HepG2 (cell line): ENCODE results near the gene MYO3B. TPM values are rescaled to one million over a fixed set of nuclear protein-coding genes. Genes with fewer than 3 reads are reported as not detected.

Source experiments
- ARID3A ChIP-seq: IDR thresholded peaks from 2 replicates; pipeline ENCODE4 v1.6.1; 2012; ENCODE audit warnings: low read depth, low read length, improper control_type of control experiment
- MED13 ChIP-seq: sonication (generic); formaldehyde crosslinking; IDR thresholded peaks from 2 replicates; pipeline ENCODE4 v1.5.0; 2020; ENCODE audit warnings: missing genetic modification reagents
- ZNF17 ChIP-seq: sonication (generic); formaldehyde crosslinking; IDR thresholded peaks from 2 replicates; pipeline ENCODE4 v1.5.0; 2020; ENCODE audit warnings: mild to moderate bottlenecking, missing genetic modification reagents
- ZNF780A ChIP-seq: sonication (generic); formaldehyde crosslinking; IDR thresholded peaks from 2 replicates; pipeline ENCODE4 v1.8.0; 2022; ENCODE audit warnings: mild to moderate bottlenecking, missing genetic modification reagents, moderate library complexity
- ZNF792 ChIP-seq: IDR thresholded peaks from 2 replicates; pipeline ENCODE4 v1.6.1; 2016
- polyA plus RNA-seq, 8 experiments: library from polyadenylated mRNA; depleted of rRNA in 3 of 8; stranded (reverse) in 7 of 8; unstranded in 1 of 8; fragments of >200 nt; fragmentation: Illumina TruSeq in 4 of 8; extraction: Trizol in 4 of 8; gene quantifications; 2 replicates each; pipeline versions ENCODE4 v1.2.1 to v1.2.3, GENCODE V29; 2011 to 2016; ENCODE audit warnings: low read depth in 4 of 8, missing spikeins in 1 of 8, mixed read lengths in 1 of 8; ENCODE audit not compliant: insufficient read depth in 1 of 8
- total RNA-seq, 5 experiments: library from RNA; depleted of rRNA; stranded (reverse); fragments of >200 nt; fragmentation: Illumina TruSeq; extraction: Trizol; gene quantifications; 2 replicates each; pipeline ENCODE4 v1.2.3, GENCODE V29; 2016; ENCODE audit warnings: low read depth in 1 of 5
- TF ChIP-seq, protein P1 (sequence below): sonication (generic); formaldehyde crosslinking; IDR thresholded peaks from 2 replicates; pipeline ENCODE4 v1.8.0; 2022; ENCODE audit warnings: missing genetic modification reagents, mild to moderate bottlenecking, moderate library complexity, borderline replicate concordance
- TF ChIP-seq, protein P2 (sequence below): sonication (generic); formaldehyde crosslinking; IDR thresholded peaks from 2 replicates; pipeline ENCODE4 v1.8.1; 2023; ENCODE audit warnings: missing genetic modification reagents, inconsistent platforms, borderline replicate concordance

Gene MYO3B
- total and polyA plus RNA-seq, 2 of the 13 experiments (the other 11 are each of a cell fraction or from before 2014, with no cell fraction given), result 0.01 TPM; not detected in 1

GRCh38 chr2:170455617-170456426 lies 277.9 kb downstream of the MYO3B start (continued):
- no peak for TF ChIP-seq ZNF780A (CRISPR knock-in tag)
- TF ChIP-seq, protein P1, sequence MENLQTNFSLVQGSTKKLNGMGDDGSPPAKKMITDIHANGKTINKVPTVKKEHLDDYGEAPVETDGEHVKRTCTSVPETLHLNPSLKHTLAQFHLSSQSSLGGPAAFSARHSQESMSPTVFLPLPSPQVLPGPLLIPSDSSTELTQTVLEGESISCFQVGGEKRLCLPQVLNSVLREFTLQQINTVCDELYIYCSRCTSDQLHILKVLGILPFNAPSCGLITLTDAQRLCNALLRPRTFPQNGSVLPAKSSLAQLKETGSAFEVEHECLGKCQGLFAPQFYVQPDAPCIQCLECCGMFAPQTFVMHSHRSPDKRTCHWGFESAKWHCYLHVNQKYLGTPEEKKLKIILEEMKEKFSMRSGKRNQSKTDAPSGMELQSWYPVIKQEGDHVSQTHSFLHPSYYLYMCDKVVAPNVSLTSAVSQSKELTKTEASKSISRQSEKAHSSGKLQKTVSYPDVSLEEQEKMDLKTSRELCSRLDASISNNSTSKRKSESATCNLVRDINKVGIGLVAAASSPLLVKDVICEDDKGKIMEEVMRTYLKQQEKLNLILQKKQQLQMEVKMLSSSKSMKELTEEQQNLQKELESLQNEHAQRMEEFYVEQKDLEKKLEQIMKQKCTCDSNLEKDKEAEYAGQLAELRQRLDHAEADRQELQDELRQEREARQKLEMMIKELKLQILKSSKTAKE (CRISPR knock-in tag), result peak; percentile 76; the same call in 1 of the 2 replicates
- TF ChIP-seq, protein P2, sequence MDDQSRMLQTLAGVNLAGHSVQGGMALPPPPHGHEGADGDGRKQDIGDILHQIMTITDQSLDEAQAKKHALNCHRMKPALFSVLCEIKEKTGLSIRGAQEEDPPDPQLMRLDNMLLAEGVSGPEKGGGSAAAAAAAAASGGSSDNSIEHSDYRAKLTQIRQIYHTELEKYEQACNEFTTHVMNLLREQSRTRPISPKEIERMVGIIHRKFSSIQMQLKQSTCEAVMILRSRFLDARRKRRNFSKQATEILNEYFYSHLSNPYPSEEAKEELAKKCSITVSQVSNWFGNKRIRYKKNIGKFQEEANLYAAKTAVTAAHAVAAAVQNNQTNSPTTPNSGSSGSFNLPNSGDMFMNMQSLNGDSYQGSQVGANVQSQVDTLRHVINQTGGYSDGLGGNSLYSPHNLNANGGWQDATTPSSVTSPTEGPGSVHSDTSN (CRISPR knock-in tag), result no peak
- TF ChIP-seq ZNF792 (CRISPR knock-in tag), result peak; percentile 94
- no peak for TF ChIP-seq ZNF17 (CRISPR knock-in tag)
- peak; percentile 68; the same call in 1 of the 2 replicates for TF ChIP-seq MED13 (CRISPR knock-in tag)
- peak; percentile 86 for TF ChIP-seq ARID3A
